ENCODE measurements around the gene LRCH1.

DNA sequence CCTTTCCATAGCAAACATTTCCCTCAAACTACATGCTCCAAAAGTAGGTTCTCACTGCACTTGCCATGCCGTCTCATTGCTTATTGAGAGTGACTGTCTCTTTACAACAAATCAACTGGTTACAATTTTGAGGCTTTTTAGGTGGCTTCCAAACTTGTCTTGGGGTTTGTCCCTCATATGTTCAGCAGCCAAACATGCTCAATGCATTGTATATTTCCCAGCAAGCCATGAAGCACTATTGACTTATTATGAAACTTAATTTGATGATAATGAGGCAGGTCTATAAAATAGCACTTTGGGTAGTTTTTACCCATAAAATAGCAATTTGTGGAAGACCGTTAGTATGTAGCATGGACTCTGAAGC, 78.2 kb downstream of the LRCH1 start:
- TF ChIP-seq CTCF (conservative IDR thresholded peaks at IDR 0.05 in 1 of 2, IDR thresholded peaks at IDR 0.05 in 1 of 2; ENCODE audit: low read depth in 1 of 2, low read length in 2 of 2) = no peak
- no peak for TF ChIP-seq EZH2 (IDR thresholded peaks at IDR 0.05; ENCODE audit: low read length, missing control alignments)

Data from fibroblast of lung (primary cell).